K562 (cell line): Measurements from ENCODE around the gene SAP25. TPM values are rescaled to one million over a fixed set of nuclear protein-coding genes. Genes with fewer than 3 reads are reported as not detected.

Experiments used
- AFF1 ChIP-seq, 2 experiments: fragments of 450-650 bp; IDR thresholded peaks; 2 replicates each; pipeline ENCODE4 v1.6.1; 2018; ENCODE audit warnings: mild to moderate bottlenecking in 2 of 2, low read depth in 1 of 2; ENCODE audit not compliant: partially characterized antibody in 2 of 2
- CHD2 ChIP-seq: IDR thresholded peaks from 2 replicates; pipeline ENCODE4 v1.6.1; 2011; ENCODE audit warnings: low read depth, low read length
- CREB3 ChIP-seq: fragments of 450-650 bp; conservative IDR thresholded peaks from 2 replicates; pipeline ENCODE4 v1.6.1; 2016; ENCODE audit warnings: missing genetic modification characterization, low read depth, mild to moderate bottlenecking, missing compliant biosample characterization, moderate library complexity
- MYBL2 ChIP-seq, 2 experiments: fragments of 450-650 bp in 1 of 2; sonication (generic) in 1 of 2; formaldehyde crosslinking in 1 of 2; IDR thresholded peaks; 2 replicates each; pipeline versions ENCODE4 v1.6.1 to v1.8.1; 2017 to 2022; ENCODE audit warnings: borderline replicate concordance in 1 of 2, inconsistent platforms in 1 of 2, low read depth in 1 of 2, mild to moderate bottlenecking in 1 of 2, missing genetic modification reagents in 1 of 2, moderate library complexity in 1 of 2
- NFE2 ChIP-seq: IDR thresholded peaks from 2 replicates; pipeline ENCODE4 v1.6.1; 2014; ENCODE audit warnings: antibody characterized with exemption, low read depth
- PPARD ChIP-seq: fragments of 250-450 bp; sonication (Bioruptor Pico); IDR thresholded peaks from 2 replicates; pipeline ENCODE4 v1.8.0; 2022; ENCODE audit warnings: inconsistent platforms, mild to moderate bottlenecking, moderate library complexity
- RBBP5 ChIP-seq: fragments of 200-600 bp; sonication (generic); IDR thresholded peaks from 2 replicates; pipeline ENCODE4 v1.6.1; 2012; ENCODE audit warnings: borderline replicate concordance, mild to moderate bottlenecking, low read length, control low read depth, inconsistent platforms; ENCODE audit not compliant: insufficient read depth, poor library complexity, severe bottlenecking
- SMARCA5 ChIP-seq: fragments of 450-650 bp; IDR thresholded peaks from 2 replicates; pipeline ENCODE4 v1.6.1; 2016
- SP1 ChIP-seq: sonication (generic); formaldehyde crosslinking; IDR thresholded peaks from 2 replicates; pipeline ENCODE4 v1.8.1; 2022; ENCODE audit warnings: mild to moderate bottlenecking, missing genetic modification reagents
- ZEB2 ChIP-seq: fragments of 450-650 bp; IDR thresholded peaks from 2 replicates; pipeline ENCODE4 v1.6.1; 2016
- ZMIZ1 ChIP-seq, 2 experiments: fragments of 150-350 bp in 1 of 2; IDR thresholded peaks; 2 replicates each; pipeline ENCODE4 v1.6.1; 2012 to 2016; ENCODE audit warnings: low read depth in 2 of 2, low read length in 2 of 2, mild to moderate bottlenecking in 1 of 2, moderate library complexity in 1 of 2
- ZNF224 ChIP-seq: sonication (generic); formaldehyde crosslinking; IDR thresholded peaks from 2 replicates; pipeline ENCODE4 v1.8.0; 2022; ENCODE audit warnings: mild to moderate bottlenecking, missing genetic modification reagents
- ZNF347 ChIP-seq: fragments of 450-650 bp; formaldehyde crosslinking; IDR thresholded peaks from 2 replicates; pipeline ENCODE4 v1.4.0; 2020; ENCODE audit warnings: low read depth, mild to moderate bottlenecking, moderate library complexity
- ZNF395 ChIP-seq: fragments of 200-800 bp; sonication (Bioruptor generic); IDR thresholded peaks from 2 replicates; pipeline ENCODE4 v1.6.1; 2017; ENCODE audit warnings: missing genetic modification characterization, missing compliant biosample characterization
- ZNF695 ChIP-seq: fragments of 450-650 bp; formaldehyde crosslinking; IDR thresholded peaks from 2 replicates; pipeline ENCODE4 v1.4.0; 2020; ENCODE audit warnings: mild to moderate bottlenecking, moderate library complexity
- ZNF778 ChIP-seq: fragments of 450-650 bp; formaldehyde crosslinking; IDR thresholded peaks from 2 replicates; pipeline ENCODE4 v1.4.0; 2020; ENCODE audit warnings: mild to moderate bottlenecking, moderate library complexity
- polyA plus RNA-seq, 8 experiments: library from polyadenylated mRNA; depleted of rRNA in 4 of 8; stranded (reverse) in 5 of 8; unstranded in 3 of 8; fragments of >200 nt; fragmentation: Nextera tagmentation in 2 of 8; fragmentation: Illumina TruSeq in 1 of 8; extraction: Ambion mirVana in 2 of 8; extraction: Trizol in 1 of 8; gene quantifications; 2 replicates each; pipeline versions ENCODE4 v1.2.1 to v1.2.3, GENCODE V29; 2011 to 2014; ENCODE audit warnings: inconsistent platforms in 1 of 8, missing spikeins in 1 of 8
- total RNA-seq, 7 experiments: library from RNA; depleted of rRNA in 6 of 7; stranded (reverse); fragments of >200 nt in 6 of 7; fragmentation: Illumina TruSeq in 2 of 7; extraction: Trizol in 2 of 7; gene quantifications; 2 replicates each; pipeline versions ENCODE4 v1.2.1 to v1.2.3, GENCODE V29; 2011 to 2021; ENCODE audit warnings: low replicate concordance in 1 of 7

The SAP25 gene
- total and polyA plus RNA-seq, 9 of the 15 experiments (the other 6 are each of a cell fraction or from before 2014, with no cell fraction given) = 0.13 to 5.3 (median 0.78) TPM; not detected in 1

GRCh38 chr7:100584683-100585510 lies 11.2 kb upstream of the SAP25 start (continued):
- TF ChIP-seq AFF1 (IDR thresholded peaks at IDR 0.05; ENCODE audit: low read depth in 1 of 2, partially characterized antibody in 2 of 2) (no peak), ZNF695 (no peak), NFE2 (no peak), SP1 (no peak), MYBL2 (IDR thresholded peaks at IDR 0.05; ENCODE audit: low read depth) (no peak), MYBL2 (CRISPR knock-in tag; IDR thresholded peaks at IDR 0.05; ENCODE audit: borderline replicate concordance) (no peak), CREB3 (tag) (no peak), RBBP5 (no peak), CHD2 (no peak), SMARCA5 (no peak), ZNF778 (CRISPR knock-in tag) (no peak), ZNF224 (CRISPR knock-in tag) (0 out of 2 replicates have a peak, but pooled peaks have one; percentile 54), ZNF347 (no peak), PPARD (CRISPR knock-in tag) (no peak), ZEB2 (no peak), ZNF395 (CRISPR knock-in tag) (no peak), ZMIZ1 (IDR thresholded peaks at IDR 0.05; ENCODE audit: low read depth in 2 of 2, low read length in 2 of 2) (no peak)
